Progenitor cell of endocrine pancreas (in vitro differentiated cells): ENCODE measurements around the gene ATAD3B. TPM values are rescaled to one million over a fixed set of nuclear protein-coding genes. Genes with fewer than 3 reads are reported as not detected.
"Not testable (repeated sequence)": the region's sequence is repeated elsewhere in the genome, so short reads cannot be mapped to it uniquely, and the experiment has no call there.

ENCODE experiments used
- DNase-seq: peaks from one replicate; pipeline ENCODE4 v3.0.0; 2021; ENCODE audit warnings: low spot score; ENCODE audit not compliant: unreplicated experiment
- H3K27ac Mint-ChIP-seq: 2 replicates; pipeline ENCODE4 v1.8.0; 2021; ENCODE audit warnings: mild to moderate bottlenecking, moderate library complexity, mixed read lengths
- H3K27me3 Mint-ChIP-seq: 2 replicates; pipeline ENCODE4 v1.8.0; 2021; ENCODE audit warnings: mixed read lengths
- H3K36me3 Mint-ChIP-seq: 2 replicates; pipeline ENCODE4 v1.8.0; 2022; ENCODE audit warnings: mixed read lengths; ENCODE audit not compliant: insufficient read depth
- H3K4me1 Mint-ChIP-seq: 2 replicates; pipeline ENCODE4 v1.8.0; 2021; ENCODE audit warnings: low read depth, mixed read lengths
- H3K4me3 Mint-ChIP-seq: 2 replicates; pipeline ENCODE4 v1.8.0; 2021; ENCODE audit warnings: low read depth, mild to moderate bottlenecking, moderate library complexity, mixed read lengths
- H3K9me3 Mint-ChIP-seq: 2 replicates; pipeline ENCODE4 v1.8.0; 2021; ENCODE audit warnings: low read depth, mixed read lengths
- CTCF ChIP-seq: fragments of 200-600 bp; sonication (generic); IDR thresholded peaks from one replicate; pipeline ENCODE4 v1.5.0; 2021; ENCODE audit warnings: antibody characterized with exemption, mild to moderate bottlenecking; ENCODE audit not compliant: unreplicated experiment
- total RNA-seq: library from RNA; stranded (reverse); gene quantifications from 2 replicates; pipeline ENCODE4 v1.2.1, GENCODE V29; 2021

The ATAD3B gene
- total RNA-seq, 1 donor from 2014 or later = 36.7 TPM

DNA sequence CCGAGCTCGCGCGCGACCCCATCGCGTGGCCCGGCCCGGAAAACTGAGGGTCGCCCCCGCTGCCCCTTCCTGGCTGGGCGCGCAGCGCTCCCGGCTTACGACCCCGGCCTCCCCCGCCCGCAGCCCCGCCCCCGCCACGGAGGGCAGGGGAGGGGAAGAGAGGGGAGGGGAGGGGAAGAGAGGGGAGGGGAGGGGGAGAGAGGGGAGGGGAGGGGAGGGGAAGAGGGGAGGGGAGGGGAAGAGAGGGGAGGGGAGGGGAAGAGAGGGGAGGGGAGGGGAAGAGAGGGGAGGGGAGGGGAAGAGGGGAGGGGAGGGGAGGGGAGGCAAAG lies 43.8 kb upstream of the ATAD3B start:
- Mint-ChIP-seq H3K4me3 (no peak overlapping the region), H3K9me3 (no peaks in the 10 kb centered on the region), H3K27ac (no peak overlapping the region), H3K4me1 (peaks cover 14% of the 10 kb centered on the region), H3K27me3 (peaks cover 6% of the 10 kb centered on the region), H3K36me3 (no peaks in the 10 kb centered on the region)
- no peak for DNase-seq
- TF ChIP-seq CTCF = no peak

DNA sequence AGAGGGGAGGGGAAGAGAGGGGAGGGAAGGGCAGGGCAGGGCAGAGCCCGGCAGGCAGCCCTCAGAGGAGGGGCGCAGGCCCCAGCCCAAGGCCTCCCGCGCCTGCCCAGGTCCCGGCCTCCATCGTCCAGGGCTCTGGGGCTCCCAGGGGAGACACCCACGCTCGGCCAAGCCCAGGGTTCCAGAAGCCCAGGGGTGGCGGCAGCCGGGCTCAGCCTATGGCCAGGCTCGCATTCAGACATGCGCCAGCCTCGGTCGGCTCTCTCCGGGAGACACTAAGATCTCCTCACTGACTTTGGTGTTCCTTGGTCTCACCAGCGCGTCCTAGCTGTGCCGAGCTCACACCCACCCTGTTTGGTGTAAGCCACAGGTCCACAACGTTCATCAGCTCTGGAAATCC lies 43.4 kb upstream of the ATAD3B start:
- Mint-ChIP-seq H3K4me1 (peaks cover 15% of the 10 kb centered on the region), H3K27me3 (peaks cover 6% of the 10 kb centered on the region), H3K4me3 (peak overlapping the region; percentile 57), H3K36me3 (no peaks in the 10 kb centered on the region), H3K27ac (peak overlapping the region; percentile 73), H3K9me3 (no peaks in the 10 kb centered on the region)
- DNase-seq = no peak
- no peak for TF ChIP-seq CTCF

GRCh38 chr1:1428967-1429366 lies 42.6 kb upstream of the ATAD3B start:
- DNase-seq, H3K9me3 Mint-ChIP-seq, H3K27me3 Mint-ChIP-seq, H3K4me3 Mint-ChIP-seq, H3K27ac Mint-ChIP-seq, H3K36me3 Mint-ChIP-seq: not testable (repeated sequence)
- H3K4me1 Mint-ChIP-seq = peaks cover 17% of the 10 kb centered on the region

DNA sequence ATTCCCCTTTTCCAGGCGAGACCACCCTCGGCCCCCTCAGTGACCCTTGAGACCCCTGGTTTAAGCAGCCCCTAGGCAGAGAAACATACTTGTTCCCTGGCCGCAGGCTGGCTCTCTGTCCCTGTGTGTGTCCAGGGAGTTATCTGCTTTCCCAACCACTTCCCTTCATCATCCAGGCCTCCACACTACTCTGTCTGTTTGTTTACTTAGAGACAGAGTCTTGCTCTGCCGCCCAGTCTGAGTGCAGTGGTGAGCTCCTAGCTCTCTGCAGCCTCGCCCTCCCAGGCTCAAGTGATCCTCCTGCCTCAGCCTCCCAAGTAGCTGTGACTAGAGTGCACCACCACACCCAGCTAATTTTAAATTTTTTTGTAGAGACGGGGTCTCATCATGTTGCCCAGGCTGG lies 41.9 kb upstream of the ATAD3B start:
- no peak for DNase-seq
- Mint-ChIP-seq H3K27ac (peak overlapping the region; percentile 59), H3K4me3 (no peak overlapping the region), H3K4me1 (peaks cover 17% of the 10 kb centered on the region), H3K27me3 (peaks cover 6% of the 10 kb centered on the region), H3K36me3 (no peaks in the 10 kb centered on the region), H3K9me3 (no peaks in the 10 kb centered on the region)
- no peak for TF ChIP-seq CTCF

GRCh38 chr1:1430114-1430982 lies 41.2 kb upstream of the ATAD3B start:
- H3K27me3 Mint-ChIP-seq = peaks cover 3% of the 10 kb centered on the region
- H3K4me3 Mint-ChIP-seq = no peak overlapping the region
- peak overlapping the region; percentile 59 for H3K27ac Mint-ChIP-seq
- peak; percentile 17 for TF ChIP-seq CTCF
- H3K9me3 Mint-ChIP-seq = no peaks in the 10 kb centered on the region
- DNase-seq = no peak
- H3K4me1 Mint-ChIP-seq = peaks cover 19% of the 10 kb centered on the region
- no peaks in the 10 kb centered on the region for H3K36me3 Mint-ChIP-seq
